ENCODE measurements around the gene UCK1. TPM values are rescaled to one million over a fixed set of nuclear protein-coding genes. Genes with fewer than 3 reads are reported as not detected.

Gene UCK1
- total and polyA plus RNA-seq, 2 experiments from 2014 or later: 22.2 to 36.8 TPM

DNA sequence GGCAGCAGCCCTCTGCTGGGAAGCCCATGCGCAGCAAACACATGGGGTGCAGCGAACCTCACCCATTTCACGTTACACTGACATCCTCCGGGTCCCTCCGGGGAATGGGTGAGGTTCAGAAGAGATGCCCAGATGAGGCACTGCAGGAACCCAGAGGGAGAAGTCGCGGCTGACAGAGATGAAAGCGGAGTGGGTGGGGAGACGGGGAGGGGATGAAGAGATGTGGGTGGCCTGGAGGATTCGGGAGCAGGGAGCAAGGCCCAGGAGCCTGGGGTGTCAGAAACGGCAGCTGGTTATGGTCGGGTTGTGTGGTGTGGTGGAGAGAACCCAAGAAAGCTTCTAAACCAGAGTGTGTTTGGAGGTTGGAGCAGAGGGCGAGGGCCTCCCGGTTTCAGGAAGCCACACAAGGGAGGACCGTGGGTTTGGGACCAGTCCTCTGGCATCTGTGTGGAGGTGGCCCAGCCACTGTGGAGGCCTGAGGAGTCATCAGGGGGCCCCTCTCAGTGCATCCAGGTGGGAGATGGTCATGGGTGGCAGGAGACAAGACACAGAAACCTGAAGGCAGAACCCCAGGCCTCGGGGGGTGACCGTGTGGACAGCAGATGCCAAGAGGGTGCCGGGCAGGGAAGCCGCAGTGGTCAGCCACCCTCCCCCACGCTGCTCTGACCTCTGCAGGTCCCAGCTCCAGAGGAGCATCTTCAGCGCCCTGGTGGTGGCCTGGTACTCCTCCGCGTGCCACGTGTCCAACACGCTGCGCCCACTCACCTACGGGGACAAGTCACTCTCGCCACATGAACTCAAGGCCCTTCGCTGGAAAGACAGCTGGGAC is 8.6 kb downstream of the UCK1 start:
- Histone ChIP-seq H3K4me2 (no peak overlapping the region), H3K4me1 (ENCODE audit: insufficient read depth) (no peaks in the 10 kb centered on the region), H3K4me3 (no peak overlapping the region), H2AFZ (no peak overlapping the region), H3K79me2 (no peaks in the 10 kb centered on the region), H3K9me2 (replicated peaks; ENCODE audit: insufficient read depth) (no peaks in the 10 kb centered on the region), H3K27me3 (no peaks in the 10 kb centered on the region), H3K36me3 (replicated peaks; ENCODE audit: insufficient read depth, low read depth) (no peaks in the 10 kb centered on the region), H3K27ac (no peak overlapping the region), H4K20me1 (ENCODE audit: insufficient read depth, poor library complexity, severe bottlenecking) (no peaks in the 10 kb centered on the region), H3K9me3 (ENCODE audit: low read depth) (no peaks in the 10 kb centered on the region)
- no peak for DNase-seq (ENCODE audit: low spot score)
- 96% methylated on average over 28 of the region's 29 CpGs for WGBS (ENCODE audit: low lambda C conversion rate, missing lambda C conversion rate)
- TF ChIP-seq EZH2phosphoT487 (IDR thresholded peaks at IDR 0.05; ENCODE audit: low read depth, severe bottlenecking, unreplicated experiment): no peak
- TF ChIP-seq EZH2 (IDR thresholded peaks at IDR 0.05; ENCODE audit: borderline replicate concordance): no peak

- Histone ChIP-seq H2AFZ (no peak overlapping the region), H3K79me2 (no peaks in the 10 kb centered on the region), H3K9me2 (replicated peaks; ENCODE audit: insufficient read depth) (no peaks in the 10 kb centered on the region), H4K20me1 (ENCODE audit: insufficient read depth, poor library complexity, severe bottlenecking) (no peaks in the 10 kb centered on the region), H3K27ac (no peak overlapping the region), H3K4me1 (ENCODE audit: insufficient read depth) (no peaks in the 10 kb centered on the region), H3K4me3 (no peak overlapping the region), H3K9me3 (ENCODE audit: low read depth) (no peaks in the 10 kb centered on the region), H3K27me3 (no peaks in the 10 kb centered on the region), H3K4me2 (no peak overlapping the region), H3K36me3 (replicated peaks; ENCODE audit: insufficient read depth, low read depth) (no peaks in the 10 kb centered on the region)
- no peak for TF ChIP-seq EZH2 (IDR thresholded peaks at IDR 0.05; ENCODE audit: borderline replicate concordance)
- no peak for TF ChIP-seq CTCF (IDR thresholded peaks at IDR 0.05; ENCODE audit: poor library complexity)
- no peak for TF ChIP-seq EZH2phosphoT487 (IDR thresholded peaks at IDR 0.05; ENCODE audit: low read depth, severe bottlenecking, unreplicated experiment)
- WGBS (ENCODE audit: low lambda C conversion rate, missing lambda C conversion rate): 98% methylated on average over 13 of the region's 13 CpGs
- DNase-seq (ENCODE audit: low spot score): no peak
Measured at GRCh38 chr9:131521822-131522221, 9.2 kb downstream of the UCK1 start.

GRCh38 chr9:131521203-131521602 is 9.9 kb downstream of the UCK1 start:
- no peaks in the 10 kb centered on the region for H3K4me1 ChIP-seq (ENCODE audit: insufficient read depth)

More at GRCh38 chr9:131521203-131521602, 9.9 kb downstream of the UCK1 start:
- 96% methylated on average over 10 of the region's 10 CpGs for WGBS (ENCODE audit: low lambda C conversion rate, missing lambda C conversion rate)
- TF ChIP-seq EZH2phosphoT487 (IDR thresholded peaks at IDR 0.05; ENCODE audit: low read depth, severe bottlenecking, unreplicated experiment): no peak
- TF ChIP-seq CTCF (IDR thresholded peaks at IDR 0.05; ENCODE audit: poor library complexity): no peak
- TF ChIP-seq EZH2 (IDR thresholded peaks at IDR 0.05; ENCODE audit: borderline replicate concordance): no peak
- DNase-seq (ENCODE audit: low spot score): no peak
- Histone ChIP-seq H3K9me2 (replicated peaks; ENCODE audit: insufficient read depth) (no peaks in the 10 kb centered on the region), H3K79me2 (no peaks in the 10 kb centered on the region), H3K27ac (no peak overlapping the region), H3K27me3 (no peaks in the 10 kb centered on the region), H3K36me3 (replicated peaks; ENCODE audit: insufficient read depth, low read depth) (no peaks in the 10 kb centered on the region), H2AFZ (no peak overlapping the region), H3K4me3 (no peak overlapping the region), H3K4me2 (no peak overlapping the region), H4K20me1 (ENCODE audit: insufficient read depth, poor library complexity, severe bottlenecking) (no peaks in the 10 kb centered on the region), H3K9me3 (ENCODE audit: low read depth) (no peaks in the 10 kb centered on the region)
